Hindlimb muscle (tissue), 1 donor: ENCODE measurements around the gene ACTL8. TPM values are rescaled to one million over a fixed set of nuclear protein-coding genes. Genes with fewer than 3 reads are reported as not detected.

Experiments used
- DNase-seq: peaks from one replicate; pipeline ENCODE4 v3.0.0-alpha.2; 2013
- polyA plus RNA-seq: library from polyadenylated mRNA; unstranded; fragments of 120-200 nt; gene quantifications from one replicate; pipeline ENCODE4 v1.2.1, GENCODE V29; 2013; ENCODE audit not compliant: insufficient read length

The ACTL8 gene
- polyA plus RNA-seq, 1 donor = not detected

GRCh38 chr1:17805869-17806684 lies 50.9 kb downstream of the ACTL8 start:
- no peak for DNase-seq

GRCh38 chr1:17808816-17809215 lies 53.7 kb downstream of the ACTL8 start:
- no peak for DNase-seq

DNA sequence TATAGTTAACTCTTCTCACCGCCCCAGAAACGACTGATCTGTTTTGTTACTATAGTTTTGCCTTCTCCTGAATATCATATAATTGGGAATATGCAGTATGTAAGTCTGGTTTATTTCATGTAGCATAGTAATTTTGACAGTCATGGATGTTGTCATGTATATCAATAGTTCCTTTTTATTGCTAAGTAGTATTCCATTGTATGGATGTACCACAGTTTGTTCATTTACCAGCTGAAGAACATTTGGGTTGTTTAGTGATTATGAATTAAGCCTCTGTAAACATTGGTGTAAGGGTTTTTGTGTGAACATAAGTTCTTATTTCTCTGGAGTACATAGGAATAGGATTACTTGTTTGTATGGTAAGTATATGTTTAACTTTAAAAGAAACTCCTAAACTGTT lies 55.5 kb downstream of the ACTL8 start:
- DNase-seq = no peak

DNA sequence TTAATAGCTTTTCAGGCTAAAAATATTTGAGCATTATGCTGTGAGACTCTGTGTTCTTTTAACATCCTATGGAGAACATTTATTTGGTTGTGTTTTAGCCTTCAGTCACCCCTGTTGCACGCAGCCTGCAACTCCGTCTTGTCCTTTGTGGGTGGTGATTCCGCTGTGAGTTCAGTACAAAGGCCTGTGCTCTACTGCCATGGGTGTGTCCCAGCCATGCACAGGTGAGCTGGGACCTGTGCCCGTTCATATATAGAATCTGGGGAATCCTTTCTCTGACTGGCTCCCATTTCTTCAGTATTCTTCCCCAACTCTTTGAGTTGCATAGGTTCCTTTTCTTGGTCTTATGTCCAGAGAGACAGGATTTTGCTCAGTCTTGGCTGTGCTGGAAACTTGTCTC lies 61.4 kb downstream of the ACTL8 start:
- DNase-seq = no peak

GRCh38 chr1:17819129-17819802 lies 64.1 kb downstream of the ACTL8 start:
- no peak for DNase-seq

- DNase-seq = no peak
These were observed 65.1 kb downstream of the ACTL8 start for GRCh38 chr1:17820198-17820597.

DNA sequence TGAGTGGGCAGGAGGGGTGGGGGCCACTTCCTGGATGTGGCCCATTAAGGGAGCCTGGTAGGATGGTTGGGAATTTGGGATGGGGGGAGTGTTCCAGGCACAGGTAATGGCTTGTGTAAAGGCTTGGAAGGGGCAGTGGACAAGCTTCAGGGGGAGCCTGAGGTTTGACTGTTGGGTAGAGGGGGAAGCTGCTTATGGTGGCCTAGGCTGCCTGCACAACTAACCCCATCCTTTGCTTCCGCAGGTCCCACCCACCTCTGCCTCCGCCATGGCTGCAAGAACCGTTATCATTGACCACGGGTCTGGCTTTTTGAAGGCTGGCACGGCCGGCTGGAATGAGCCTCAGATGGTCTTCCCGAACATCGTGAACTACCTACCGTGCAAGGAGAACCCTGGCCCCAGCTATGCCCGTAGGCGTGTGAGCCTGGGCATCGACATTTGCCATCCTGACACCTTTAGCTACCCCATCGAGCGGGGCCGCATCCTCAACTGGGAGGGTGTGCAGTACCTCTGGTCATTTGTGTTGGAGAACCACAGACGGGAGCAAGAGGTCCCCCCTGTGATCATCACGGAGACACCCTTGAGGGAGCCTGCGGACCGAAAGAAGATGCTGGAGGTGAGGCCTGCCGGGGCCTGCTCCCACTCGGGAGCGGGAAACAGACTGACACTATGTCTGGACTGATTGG lies 67.8 kb downstream of the ACTL8 start:
- DNase-seq = no peak

DNA sequence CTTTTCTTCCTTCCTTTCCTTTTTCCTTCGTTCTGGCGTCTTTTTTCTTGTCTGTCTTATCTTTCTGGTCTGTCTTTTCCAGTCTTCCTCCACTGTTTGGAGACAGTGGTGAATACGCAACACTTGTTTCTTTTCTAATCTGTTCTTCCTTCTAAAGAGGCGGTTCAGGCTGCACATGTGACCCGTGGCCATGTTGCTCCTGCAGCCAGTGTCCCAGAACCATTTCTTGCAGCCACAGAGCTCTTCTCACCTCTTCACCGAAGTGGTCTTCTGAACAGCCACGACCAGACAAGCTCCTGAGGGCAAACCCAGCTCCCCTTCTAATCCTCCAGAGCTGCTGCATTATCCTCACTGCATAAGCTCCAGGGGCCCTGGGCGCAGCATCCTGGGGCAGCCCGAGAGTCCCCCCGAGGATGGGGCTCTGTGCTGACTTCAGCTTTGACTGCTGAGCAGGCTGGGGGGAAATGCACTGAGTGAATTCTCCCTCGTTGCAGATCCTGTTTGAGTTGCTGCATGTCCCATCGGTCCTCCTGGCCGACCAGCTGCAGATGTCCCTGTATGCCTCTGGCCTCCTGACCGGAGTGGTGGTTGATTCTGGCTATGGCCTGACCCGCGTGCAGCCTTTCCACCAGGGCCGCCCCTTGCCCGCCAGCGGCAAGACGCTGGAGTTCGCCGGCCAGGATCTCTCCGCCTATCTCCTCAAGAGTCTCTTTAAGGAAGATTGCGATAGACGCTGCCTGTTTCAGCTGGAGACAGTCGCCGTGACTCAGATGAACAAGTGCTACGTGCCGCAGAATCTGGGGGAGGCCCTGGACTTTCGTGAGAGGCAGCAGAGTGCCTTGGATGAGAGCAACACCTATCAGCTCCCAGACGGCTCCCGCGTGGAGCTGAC lies 70.4 kb downstream of the ACTL8 start:
- DNase-seq = no peak

DNA sequence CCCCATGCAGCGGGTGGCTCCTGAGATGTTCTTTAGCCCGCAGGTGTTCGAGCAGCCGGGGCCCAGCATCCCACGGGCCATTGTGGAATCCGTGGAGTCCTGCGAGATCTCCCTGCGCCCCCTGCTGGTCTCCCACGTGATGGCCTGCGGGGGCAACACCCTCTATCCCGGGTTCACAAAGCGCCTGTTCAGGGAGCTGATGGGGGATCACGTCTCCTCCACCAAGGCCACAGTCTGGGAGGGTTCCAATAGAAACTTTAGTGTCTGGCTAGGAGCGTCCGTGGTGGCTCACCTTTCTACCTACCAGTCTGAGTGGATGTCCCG lies 71.0 kb downstream of the ACTL8 start:
- DNase-seq = peak; percentile 23

- no peak for DNase-seq
These were observed 73.9 kb downstream of the ACTL8 start for GRCh38 chr1:17828991-17829390.

DNA sequence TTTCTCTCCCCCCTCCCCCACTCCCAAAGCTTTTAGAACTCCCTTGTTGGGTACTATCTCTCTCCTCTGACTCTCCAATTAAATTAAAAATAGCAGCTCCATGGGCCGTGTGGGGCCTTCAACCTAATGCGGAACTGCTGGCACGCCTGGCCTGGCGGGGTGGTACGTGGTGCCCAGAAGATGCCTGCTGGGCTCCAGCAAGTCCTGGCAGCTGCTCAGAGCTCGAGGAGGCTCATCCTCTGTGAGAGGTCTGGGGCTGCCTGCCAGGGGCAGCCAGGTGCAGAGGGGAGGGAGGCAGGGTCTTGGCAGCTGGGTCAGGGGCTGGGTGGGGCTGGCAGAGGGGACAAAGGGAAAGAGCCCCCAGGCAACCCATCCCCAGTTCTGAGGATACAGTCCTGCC lies 74.4 kb downstream of the ACTL8 start:
- no peak for DNase-seq

GRCh38 chr1:17831597-17831996 lies 76.5 kb downstream of the ACTL8 start:
- peak; percentile 63 for DNase-seq

GRCh38 chr1:17833661-17834501 lies 78.7 kb downstream of the ACTL8 start:
- DNase-seq = no peak

GRCh38 chr1:17834561-17835100 lies 79.5 kb downstream of the ACTL8 start:
- DNase-seq = no peak

DNA sequence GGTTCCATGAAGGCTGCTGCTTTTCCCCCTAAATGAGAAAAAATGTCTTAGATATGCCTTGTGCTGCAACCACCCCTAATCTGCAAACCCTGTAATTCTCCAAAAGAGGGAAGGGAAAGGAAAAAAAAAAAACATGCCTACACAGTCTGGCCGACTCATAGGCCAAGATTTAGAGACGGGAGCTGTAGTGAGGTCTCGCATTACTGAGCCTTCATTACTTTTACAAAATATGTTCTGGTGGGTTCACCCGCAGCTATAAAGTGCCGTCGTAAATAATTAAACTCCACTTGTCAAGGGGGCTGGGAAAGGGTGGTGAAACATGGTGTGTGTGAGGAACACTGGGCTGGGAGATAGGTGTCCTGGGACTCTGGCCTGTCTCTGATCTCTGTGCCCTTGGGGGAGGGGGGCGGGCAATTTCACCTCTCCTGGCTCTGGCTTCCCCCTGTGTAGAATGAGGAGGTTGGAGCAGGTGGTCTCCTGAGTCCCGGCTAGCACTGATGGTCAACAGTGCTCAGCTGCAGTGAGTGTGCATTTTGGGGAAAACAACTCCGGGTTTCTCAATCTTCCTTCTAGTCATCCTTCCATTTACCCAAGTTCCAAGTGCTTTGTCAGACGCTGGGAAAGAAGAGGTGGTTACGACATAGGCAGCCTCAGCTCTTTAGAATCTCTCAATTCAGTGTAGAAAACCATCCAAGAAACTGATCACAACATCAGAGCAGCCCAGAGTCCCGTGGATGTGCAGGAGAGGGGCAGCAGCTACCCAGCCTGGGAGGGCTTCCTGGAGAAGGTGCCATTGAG lies 82.3 kb downstream of the ACTL8 start:
- DNase-seq = no peak

GRCh38 chr1:17839641-17840196 lies 84.6 kb downstream of the ACTL8 start:
- DNase-seq = no peak

DNA sequence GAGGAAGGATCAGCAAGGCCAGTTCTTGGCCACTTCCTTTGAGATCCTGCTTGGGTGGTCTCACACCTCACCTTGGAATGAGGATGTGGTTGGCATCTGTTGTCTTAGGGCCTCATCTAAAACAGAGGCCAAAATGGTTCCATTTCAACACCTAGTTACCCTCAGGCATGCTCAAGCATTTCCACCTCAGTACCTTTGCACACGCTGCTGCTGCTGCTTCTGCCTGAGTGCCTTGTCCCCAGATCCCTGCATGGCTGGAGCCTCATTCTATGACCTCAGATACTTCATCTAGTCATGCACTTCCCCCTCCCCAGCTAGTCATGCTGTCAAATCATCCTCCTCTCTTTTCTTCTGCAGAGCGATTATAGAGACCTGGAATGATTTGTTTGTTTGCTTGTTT lies 86.8 kb downstream of the ACTL8 start:
- no peak for DNase-seq

DNA sequence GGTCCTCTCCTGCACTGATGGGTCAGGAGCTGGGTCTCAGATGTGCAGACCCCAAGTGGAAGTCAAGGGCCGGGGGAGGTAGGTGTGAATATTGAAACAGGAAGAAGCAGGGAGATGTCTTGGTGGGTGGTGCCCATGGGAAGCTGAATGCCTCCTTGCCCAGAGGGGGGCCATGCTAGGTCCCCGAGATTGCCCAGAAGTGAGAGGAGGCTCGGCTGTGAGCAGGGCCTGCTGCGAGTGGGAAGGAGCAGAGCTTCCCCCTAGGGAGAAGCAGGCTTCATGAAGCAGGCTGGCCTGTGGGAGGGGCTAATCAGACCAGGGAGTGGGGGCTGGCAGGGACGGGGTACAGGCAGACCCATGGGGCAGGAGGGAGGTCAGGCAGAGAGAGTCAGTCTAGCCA lies 87.6 kb downstream of the ACTL8 start:
- no peak for DNase-seq

GRCh38 chr1:17844185-17844826 lies 89.2 kb downstream of the ACTL8 start:
- no peak for DNase-seq

- no peak for DNase-seq
These were observed 90.5 kb downstream of the ACTL8 start for GRCh38 chr1:17845583-17845982.
